Measurements from ENCODE around the gene CADM4. TPM values are rescaled to one million over a fixed set of nuclear protein-coding genes. Genes with fewer than 3 reads are reported as not detected.

Gene CADM4
- polyA plus RNA-seq, 1 of the 3 experiments (the other 2 are of a cell fraction), result 28.9 TPM

DNA sequence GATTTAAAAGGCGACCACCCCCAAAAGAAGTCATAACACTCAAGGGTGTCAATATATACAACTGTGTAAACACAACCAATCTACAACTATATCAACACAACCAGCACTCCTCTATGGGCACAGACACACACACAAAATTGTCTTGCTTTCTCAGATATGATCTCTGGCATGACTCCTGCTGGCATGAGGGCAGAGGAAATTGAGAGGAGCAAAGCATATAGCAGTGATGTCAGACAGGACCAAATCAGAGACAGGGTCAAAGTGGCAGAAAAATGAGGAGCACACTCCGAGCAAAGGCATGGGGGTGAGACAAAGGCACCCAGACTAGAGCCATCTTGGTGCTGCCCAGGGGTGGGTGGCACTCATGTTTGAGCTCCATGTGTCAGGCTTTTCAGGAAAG is 53.3 kb downstream of the CADM4 start:
- CTCF ChIA-PET, result interaction anchor here (0.7 to 4.3 kb wide), 3 partner anchors 8 to 47 kb away, joined by 3 to 25 read pairs (median 3); no protein-coding TSS in a partner anchor
- no peak overlapping the region for H3K4me2 ChIP-seq
- peak; percentile 53 for DNase-seq
- no peaks in the 10 kb centered on the region for H3K9me3 ChIP-seq
- H3K36me3 ChIP-seq (replicated peaks in 1 of 2; ENCODE audit: control insufficient read depth in 1 of 2, insufficient read depth in 2 of 2, low read length in 1 of 2), result peaks cover 15 to 20% of the 10 kb centered on the region in 2 experiments
- H3K4me1 ChIP-seq (ENCODE audit: control insufficient read depth in 1 of 2, insufficient read depth in 2 of 2, low read depth in 1 of 2, low read length in 1 of 2), result peaks cover 0 to 14% of the 10 kb centered on the region in 2 experiments; a peak in 1 of 4 replicates
- POLR2A ChIA-PET, result interaction anchor here (0.6 kb wide), 1 partner anchor 213 kb away, joined by 3 read pairs; no protein-coding TSS in a partner anchor
- H3K9ac ChIP-seq, result no peak overlapping the region
- WGBS (ENCODE audit: low lambda C conversion rate), result 80% methylated on average over 2 of the region's 2 CpGs
- no peaks in the 10 kb centered on the region for H4K20me1 ChIP-seq (ENCODE audit: insufficient read depth)
- no peak overlapping the region for H3K4me3 ChIP-seq (ENCODE audit: low read depth in 2 of 2, low read length in 1 of 2)
- H3K9me2 ChIP-seq, result no peaks in the 10 kb centered on the region
- H2AFZ ChIP-seq (ENCODE audit: low read depth), result no peak overlapping the region
- H3K79me2 ChIP-seq (ENCODE audit: insufficient read depth), result peaks cover 21% of the 10 kb centered on the region; the same call in 1 of the 2 replicates
- H3F3A ChIP-seq (replicated peaks; ENCODE audit: insufficient read depth), result peaks cover 3% of the 10 kb centered on the region
- peak overlapping the region in 1 of 2 experiments; percentile 58; a peak in 2 of 4 replicates for H3K27ac ChIP-seq (ENCODE audit: low read depth in 2 of 2, low read length in 1 of 2)
- no peak for TF ChIP-seq YY1 (IDR thresholded peaks at IDR 0.05; ENCODE audit: low read depth)
- TF ChIP-seq GABPA (IDR thresholded peaks at IDR 0.05; ENCODE audit: low read depth), result no peak
- TF ChIP-seq MXI1 (IDR thresholded peaks at IDR 0.05; ENCODE audit: low read depth, low read length), result peak; percentile 64; the same call in 1 of the 2 replicates
- TF ChIP-seq FOSL2 (IDR thresholded peaks at IDR 0.05; ENCODE audit: borderline replicate concordance, low read depth), result no peak
- TF ChIP-seq RCOR1 (IDR thresholded peaks at IDR 0.05; ENCODE audit: low read length), result no peak
- TF ChIP-seq, protein P1, sequence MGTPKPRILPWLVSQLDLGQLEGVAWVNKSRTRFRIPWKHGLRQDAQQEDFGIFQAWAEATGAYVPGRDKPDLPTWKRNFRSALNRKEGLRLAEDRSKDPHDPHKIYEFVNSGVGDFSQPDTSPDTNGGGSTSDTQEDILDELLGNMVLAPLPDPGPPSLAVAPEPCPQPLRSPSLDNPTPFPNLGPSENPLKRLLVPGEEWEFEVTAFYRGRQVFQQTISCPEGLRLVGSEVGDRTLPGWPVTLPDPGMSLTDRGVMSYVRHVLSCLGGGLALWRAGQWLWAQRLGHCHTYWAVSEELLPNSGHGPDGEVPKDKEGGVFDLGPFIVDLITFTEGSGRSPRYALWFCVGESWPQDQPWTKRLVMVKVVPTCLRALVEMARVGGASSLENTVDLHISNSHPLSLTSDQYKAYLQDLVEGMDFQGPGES (IDR thresholded peaks at IDR 0.05; ENCODE audit: low read depth, low read length), result no peak
- TF ChIP-seq, protein P2, sequence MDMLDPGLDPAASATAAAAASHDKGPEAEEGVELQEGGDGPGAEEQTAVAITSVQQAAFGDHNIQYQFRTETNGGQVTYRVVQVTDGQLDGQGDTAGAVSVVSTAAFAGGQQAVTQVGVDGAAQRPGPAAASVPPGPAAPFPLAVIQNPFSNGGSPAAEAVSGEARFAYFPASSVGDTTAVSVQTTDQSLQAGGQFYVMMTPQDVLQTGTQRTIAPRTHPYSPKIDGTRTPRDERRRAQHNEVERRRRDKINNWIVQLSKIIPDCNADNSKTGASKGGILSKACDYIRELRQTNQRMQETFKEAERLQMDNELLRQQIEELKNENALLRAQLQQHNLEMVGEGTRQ (IDR thresholded peaks at IDR 0.05; ENCODE audit: borderline replicate concordance, low read depth, low read length), result no peak
- peak; percentile 49 for TF ChIP-seq GATA2 (CRISPR knock-in tag; IDR thresholded peaks at IDR 0.05)
- TF ChIP-seq FOXM1 (IDR thresholded peaks at IDR 0.05; ENCODE audit: low read depth), result no peak
- TF ChIP-seq RXRA (IDR thresholded peaks at IDR 0.05; ENCODE audit: borderline replicate concordance, low read depth), result no peak
- no peak for TF ChIP-seq TAF1 (IDR thresholded peaks at IDR 0.05; ENCODE audit: borderline replicate concordance, low read depth, low read length)
- H3K27me3 ChIP-seq (ENCODE audit: insufficient read depth), result no peaks in the 10 kb centered on the region

DNA sequence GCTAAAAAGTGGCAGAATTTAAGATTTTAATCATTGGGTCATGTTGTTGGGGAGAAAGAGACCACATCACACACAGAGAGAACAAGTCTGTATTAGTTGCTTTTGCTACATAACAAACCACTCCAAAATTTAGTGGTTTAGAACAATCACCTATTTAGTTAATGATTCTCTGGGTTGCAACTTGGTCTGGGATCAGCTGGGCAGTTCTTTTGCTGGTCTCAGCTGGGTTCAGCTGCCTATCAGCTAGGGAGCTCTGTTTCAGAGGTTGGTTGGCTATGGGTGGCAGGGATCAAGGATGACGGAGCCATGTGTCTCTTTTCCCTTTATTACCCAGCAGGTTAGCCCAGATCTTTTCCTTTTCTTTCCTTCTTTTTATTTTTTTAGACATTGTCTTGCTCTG is 55.2 kb downstream of the CADM4 start:
- WGBS (ENCODE audit: low lambda C conversion rate), result 90% methylated on average over 1 of the region's 1 CpG

More for the DNA sequence above, 55.2 kb downstream of the CADM4 start:
- Histone ChIP-seq H3K9ac (no peak overlapping the region), H3K36me3 (replicated peaks in 1 of 2; ENCODE audit: control insufficient read depth in 1 of 2, insufficient read depth in 2 of 2, low read length in 1 of 2) (peaks cover 3 to 7% of the 10 kb centered on the region in 2 experiments), H3K4me1 (ENCODE audit: control insufficient read depth in 1 of 2, insufficient read depth in 2 of 2, low read depth in 1 of 2, low read length in 1 of 2) (peaks cover 0 to 20% of the 10 kb centered on the region in 2 experiments; a peak in 1 of 4 replicates), H3K4me2 (no peak overlapping the region), H3K27ac (ENCODE audit: low read depth in 2 of 2, low read length in 1 of 2) (no peak overlapping the region), H3K4me3 (ENCODE audit: low read depth in 2 of 2, low read length in 1 of 2) (no peak overlapping the region), H3K9me3 (no peaks in the 10 kb centered on the region), H3F3A (replicated peaks; ENCODE audit: insufficient read depth) (peaks cover 3% of the 10 kb centered on the region), H4K20me1 (ENCODE audit: insufficient read depth) (no peaks in the 10 kb centered on the region), H3K27me3 (ENCODE audit: insufficient read depth) (no peaks in the 10 kb centered on the region), H2AFZ (ENCODE audit: low read depth) (no peak overlapping the region), H3K79me2 (ENCODE audit: insufficient read depth) (peaks cover 10% of the 10 kb centered on the region; the same call in 1 of the 2 replicates), H3K9me2 (no peaks in the 10 kb centered on the region)
- DNase-seq, result no peak
- ChIA-PET POLR2A (interaction anchor here (1.4 kb wide), 1 partner anchor 11 kb away, joined by 4 read pairs; the partner anchor contains the start of gene IRGQ), CTCF (interaction anchor here (0.9 to 4.3 kb wide), 3 partner anchors 10 to 30 kb away, joined by 3 to 25 read pairs (median 5); partner anchors contain the start of gene XRCC1)
- TF ChIP-seq RCOR1 (IDR thresholded peaks at IDR 0.05; ENCODE audit: low read length) (no peak), TCF12 (IDR thresholded peaks at IDR 0.05) (no peak), NRF1 (IDR thresholded peaks at IDR 0.05; ENCODE audit: low read depth, low read length) (no peak), ELF1 (IDR thresholded peaks at IDR 0.05) (no peak), SMC3 (IDR thresholded peaks at IDR 0.05; ENCODE audit: low read depth, low read length) (no peak), FOSL2 (IDR thresholded peaks at IDR 0.05; ENCODE audit: borderline replicate concordance, low read depth) (no peak), MEF2A (IDR thresholded peaks at IDR 0.05; ENCODE audit: borderline replicate concordance, low read depth) (no peak), SIN3A (IDR thresholded peaks at IDR 0.05; ENCODE audit: borderline replicate concordance, low read depth, low read length) (no peak)
- TF ChIP-seq, protein P1 (IDR thresholded peaks at IDR 0.05; ENCODE audit: low read depth, low read length), result no peak
- TF ChIP-seq, protein P2 (IDR thresholded peaks at IDR 0.05; ENCODE audit: borderline replicate concordance, low read depth, low read length), result no peak
- TF ChIP-seq, protein P3, sequence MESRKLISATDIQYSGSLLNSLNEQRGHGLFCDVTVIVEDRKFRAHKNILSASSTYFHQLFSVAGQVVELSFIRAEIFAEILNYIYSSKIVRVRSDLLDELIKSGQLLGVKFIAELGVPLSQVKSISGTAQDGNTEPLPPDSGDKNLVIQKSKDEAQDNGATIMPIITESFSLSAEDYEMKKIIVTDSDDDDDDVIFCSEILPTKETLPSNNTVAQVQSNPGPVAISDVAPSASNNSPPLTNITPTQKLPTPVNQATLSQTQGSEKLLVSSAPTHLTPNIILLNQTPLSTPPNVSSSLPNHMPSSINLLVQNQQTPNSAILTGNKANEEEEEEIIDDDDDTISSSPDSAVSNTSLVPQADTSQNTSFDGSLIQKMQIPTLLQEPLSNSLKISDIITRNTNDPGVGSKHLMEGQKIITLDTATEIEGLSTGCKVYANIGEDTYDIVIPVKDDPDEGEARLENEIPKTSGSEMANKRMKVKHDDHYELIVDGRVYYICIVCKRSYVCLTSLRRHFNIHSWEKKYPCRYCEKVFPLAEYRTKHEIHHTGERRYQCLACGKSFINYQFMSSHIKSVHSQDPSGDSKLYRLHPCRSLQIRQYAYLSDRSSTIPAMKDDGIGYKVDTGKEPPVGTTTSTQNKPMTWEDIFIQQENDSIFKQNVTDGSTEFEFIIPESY (IDR thresholded peaks at IDR 0.05; ENCODE audit: borderline replicate concordance, low read depth), result no peak
- TF ChIP-seq, protein P4, sequence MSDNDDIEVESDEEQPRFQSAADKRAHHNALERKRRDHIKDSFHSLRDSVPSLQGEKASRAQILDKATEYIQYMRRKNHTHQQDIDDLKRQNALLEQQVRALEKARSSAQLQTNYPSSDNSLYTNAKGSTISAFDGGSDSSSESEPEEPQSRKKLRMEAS (IDR thresholded peaks at IDR 0.05; ENCODE audit: low read depth), result no peak
